Measurements from ENCODE around the gene LNP1. TPM values are rescaled to one million over a fixed set of nuclear protein-coding genes. Genes with fewer than 3 reads are reported as not detected.
A peak's percentile ranks its signal among the peaks of the same experiment; 100 is the strongest.

Gene LNP1
- total RNA-seq, 2 experiments from 2014 or later = 8.9 to 12.7 TPM

DNA sequence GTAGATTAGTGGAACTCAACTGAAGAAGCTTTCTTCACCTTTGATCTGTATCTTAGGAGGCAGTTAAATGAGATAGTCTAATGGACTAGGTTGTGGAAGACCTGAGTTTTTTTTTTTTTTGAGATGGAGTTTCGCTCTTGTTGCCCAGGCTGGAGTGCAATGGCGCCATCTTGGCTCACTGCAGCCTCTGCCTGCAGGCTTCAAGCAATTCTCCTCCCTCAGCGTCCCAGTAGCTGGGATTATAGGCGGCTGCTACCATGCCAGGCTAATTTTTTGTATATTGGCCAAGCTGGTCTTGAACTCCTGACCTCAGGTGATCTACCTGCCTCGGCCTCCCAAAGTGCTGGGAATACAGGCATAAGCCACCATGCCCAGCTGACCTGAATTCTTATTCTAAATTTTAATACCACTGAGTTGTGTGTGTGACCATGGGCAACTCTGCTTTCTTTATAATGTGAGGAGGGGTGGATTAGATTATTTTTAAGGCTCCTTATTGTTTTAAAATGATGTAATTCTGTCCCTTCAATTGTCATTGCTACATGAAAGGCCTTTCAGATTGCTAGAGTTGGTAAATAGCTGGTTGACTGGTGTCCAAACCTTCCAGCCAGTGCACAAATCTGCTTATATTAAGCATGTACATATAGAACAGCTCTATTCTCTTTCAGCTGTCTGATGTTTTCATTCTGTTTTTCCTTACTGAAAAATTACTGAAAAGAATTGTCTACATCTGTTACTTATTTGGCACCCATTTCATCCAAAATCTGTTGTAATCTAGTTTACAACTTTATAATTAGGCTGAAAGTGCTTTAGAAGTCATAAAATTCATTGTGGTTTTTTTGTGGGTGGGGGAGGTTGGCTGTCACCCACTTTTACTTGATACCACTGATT lies 2.3 kb downstream of the LNP1 start:
- H3K4me3 ChIP-seq (ENCODE audit: low read depth, low read length, poor library complexity, severe bottlenecking) = peak overlapping the region; percentile 93
- TF ChIP-seq EZH2phosphoT487 (IDR thresholded peaks at IDR 0.05; ENCODE audit: borderline replicate concordance, low read depth, low read length) = no peak
- peak; percentile 70 for TF ChIP-seq CTCF (conservative IDR thresholded peaks at IDR 0.05; ENCODE audit: low read length)
- intact Hi-C loops (cut with micrococcal nuclease; ENCODE audit: unreplicated experiment) = loop anchor here (5.0 to 10.0 kb wide), 2 partner anchors 309 to 1161 kb away; partner anchors contain the start of gene TRMT10C
- H3K36me3 ChIP-seq (ENCODE audit: insufficient read depth, low read length) = peaks cover 29% of the 10 kb centered on the region
- DNase-seq (ENCODE audit: low spot score) = peak; percentile 33
- no TSS peak for BruUV-seq (replicated peaks)
- ChIA-PET POLR2A (interaction anchor here (0.7 to 1.3 kb wide), 11 partner anchors 10 to 131 kb away, joined by 3 to 6 read pairs (median 3); no protein-coding TSS in a partner anchor), CTCF (ENCODE audit: unreplicated experiment) (interaction anchor here (0.6 to 0.7 kb wide), 2 partner anchors 69 to 72 kb away, joined by 3 to 4 read pairs; partner anchors contain the start of gene NIT2)
- H3K9me2 ChIP-seq (ENCODE audit: insufficient read depth, low read length) = no peaks in the 10 kb centered on the region
- 0 out of 2 replicates have a peak overlapping the region, but pooled peaks have one; percentile 9 for H2AFZ ChIP-seq (ENCODE audit: low read length)
- peaks cover 13% of the 10 kb centered on the region for H4K20me1 ChIP-seq (ENCODE audit: insufficient read depth, low read length)
- H3K4me1 ChIP-seq (ENCODE audit: insufficient read depth, low read length, poor library complexity, severe bottlenecking) = peaks cover 21% of the 10 kb centered on the region
- H3K9me3 ChIP-seq (ENCODE audit: low read length) = peaks cover 16% of the 10 kb centered on the region
- no peak overlapping the region for H3K27ac ChIP-seq (ENCODE audit: low read depth, low read length, poor library complexity, severe bottlenecking)
- peak overlapping the region; percentile 88 for H3K4me2 ChIP-seq (ENCODE audit: low read length)
- H3K79me2 ChIP-seq (ENCODE audit: insufficient read depth, low read depth, low read length) = peaks cover 76% of the 10 kb centered on the region

- no TSS peak for BruUV-seq (replicated peaks)
- Histone ChIP-seq H3K9me3 (ENCODE audit: low read length) (peaks cover 16% of the 10 kb centered on the region), H3K79me2 (ENCODE audit: insufficient read depth, low read depth, low read length) (peaks cover 70% of the 10 kb centered on the region), H3K9me2 (ENCODE audit: insufficient read depth, low read length) (no peaks in the 10 kb centered on the region), H3K4me3 (ENCODE audit: low read depth, low read length, poor library complexity, severe bottlenecking) (peak overlapping the region; percentile 93), H3K4me2 (ENCODE audit: low read length) (peak overlapping the region; percentile 88), H2AFZ (ENCODE audit: low read length) (no peak overlapping the region), H3K36me3 (ENCODE audit: insufficient read depth, low read length) (peaks cover 33% of the 10 kb centered on the region), H4K20me1 (ENCODE audit: insufficient read depth, low read length) (peaks cover 13% of the 10 kb centered on the region), H3K4me1 (ENCODE audit: insufficient read depth, low read length, poor library complexity, severe bottlenecking) (peaks cover 15% of the 10 kb centered on the region), H3K27ac (ENCODE audit: low read depth, low read length, poor library complexity, severe bottlenecking) (no peak overlapping the region)
- CTCF ChIA-PET (ENCODE audit: unreplicated experiment) = no interaction called here
- TF ChIP-seq EZH2phosphoT487 (IDR thresholded peaks at IDR 0.05; ENCODE audit: borderline replicate concordance, low read depth, low read length) = no peak
- no peak for TF ChIP-seq CTCF (conservative IDR thresholded peaks at IDR 0.05; ENCODE audit: low read length)
- POLR2A ChIA-PET = interaction anchor here (0.7 to 1.3 kb wide), 10 partner anchors 10 to 88 kb away, joined by 3 to 5 read pairs (median 4); partner anchors contain the start of gene TMEM45A
- no peak for DNase-seq (ENCODE audit: low spot score)
- intact Hi-C loops (cut with micrococcal nuclease; ENCODE audit: unreplicated experiment) = loop anchor here (5.0 to 10.0 kb wide), 2 partner anchors 308 to 1161 kb away; partner anchors contain the start of gene TRMT10C
Measured at GRCh38 chr3:100404250-100404548, 2.9 kb downstream of the LNP1 start.

Data from OCI-LY7 (cell line).